GM19438 (cell line): ENCODE measurements around the gene EVL.

ENCODE experiments used
- ATAC-seq: cut with Tn5 transposase; IDR thresholded peaks from one replicate; pipeline ENCODE4 v1.9.1; 2021; ENCODE audit warnings: low read depth; ENCODE audit not compliant: unreplicated experiment

EVL gene

GRCh38 chr14:100121643-100122480 is 56.6 kb downstream of the EVL start:
- ATAC-seq: no peak

- ATAC-seq: no peak
Observed at GRCh38 chr14:100122481-100123223, 57.4 kb downstream of the EVL start.

GRCh38 chr14:100123618-100124017 is 58.4 kb downstream of the EVL start:
- no peak for ATAC-seq

GRCh38 chr14:100124551-100125088 is 59.4 kb downstream of the EVL start:
- no peak for ATAC-seq

GRCh38 chr14:100126401-100126800 is 61.2 kb downstream of the EVL start:
- no peak for ATAC-seq

GRCh38 chr14:100127853-100128455 is 62.7 kb downstream of the EVL start:
- no peak for ATAC-seq

GRCh38 chr14:100128688-100129087 is 63.5 kb downstream of the EVL start:
- no peak for ATAC-seq

- no peak for ATAC-seq
Observed at GRCh38 chr14:100129161-100129589, 64.0 kb downstream of the EVL start.

GRCh38 chr14:100130521-100130920 is 65.3 kb downstream of the EVL start:
- ATAC-seq: no peak

GRCh38 chr14:100131181-100131580 is 66.0 kb downstream of the EVL start:
- ATAC-seq: no peak

GRCh38 chr14:100132161-100132902 is 67.1 kb downstream of the EVL start:
- no peak for ATAC-seq

- no peak for ATAC-seq
Observed at GRCh38 chr14:100132903-100133510, 67.8 kb downstream of the EVL start.

GRCh38 chr14:100134586-100134985 is 69.4 kb downstream of the EVL start:
- no peak for ATAC-seq

- ATAC-seq: no peak
Observed at GRCh38 chr14:100135073-100135472, 69.9 kb downstream of the EVL start.

- ATAC-seq: no peak
Observed at GRCh38 chr14:100135784-100136183, 70.6 kb downstream of the EVL start.

GRCh38 chr14:100137173-100137572 is 72.0 kb downstream of the EVL start:
- ATAC-seq: no peak

GRCh38 chr14:100138082-100138787 is 73.0 kb downstream of the EVL start:
- peak; percentile 74 for ATAC-seq

- ATAC-seq: no peak
Observed at GRCh38 chr14:100138955-100139354, 73.7 kb downstream of the EVL start.

- no peak for ATAC-seq
Observed at GRCh38 chr14:100140452-100141078, 75.3 kb downstream of the EVL start.
